Keratinocyte (primary cell): ENCODE data around the gene TECR.

Experiments used
- EZH2 ChIP-seq: IDR thresholded peaks from one replicate; pipeline ENCODE4 v1.6.1; 2012; ENCODE audit warnings: inconsistent platforms, mild to moderate bottlenecking, low read length, moderate library complexity
- TF ChIP-seq, protein P1 (sequence below), 3 experiments: IDR thresholded peaks in 1 of 3; conservative IDR thresholded peaks in 1 of 3; optimal IDR thresholded peaks in 1 of 3; 2 replicates in 2 of 3; 3 replicates in 1 of 3; pipeline versions ENCODE3 to v1.5.1; 2011; ENCODE audit warnings: low read length in 3 of 3, mild to moderate bottlenecking in 3 of 3, moderate library complexity in 2 of 3, control low read depth in 1 of 3, inconsistent platforms in 1 of 3; ENCODE audit not compliant: insufficient read depth in 2 of 3; ENCODE audit errors: extremely low read depth in 1 of 3

DNA sequence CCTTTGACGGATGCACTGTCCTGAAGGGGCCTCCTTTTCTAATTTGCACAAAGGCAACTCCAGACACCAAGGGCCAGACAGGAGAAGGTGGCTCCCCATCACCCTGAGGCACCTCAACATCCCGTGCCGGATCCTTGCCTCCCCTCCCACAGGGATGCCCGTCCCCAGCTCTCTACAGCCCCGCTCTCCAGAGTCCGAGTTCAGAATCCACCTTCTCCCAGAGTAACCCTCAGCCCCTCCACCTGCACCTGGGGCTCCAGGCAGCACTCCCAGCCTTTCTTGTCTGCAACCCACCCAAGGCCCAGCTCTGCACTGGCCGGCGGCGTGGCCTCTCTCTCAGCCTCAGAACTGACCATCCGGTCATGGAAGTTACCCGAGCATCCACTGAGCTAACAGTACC, 37.7 kb downstream of the TECR start:
- TF ChIP-seq, protein P1, sequence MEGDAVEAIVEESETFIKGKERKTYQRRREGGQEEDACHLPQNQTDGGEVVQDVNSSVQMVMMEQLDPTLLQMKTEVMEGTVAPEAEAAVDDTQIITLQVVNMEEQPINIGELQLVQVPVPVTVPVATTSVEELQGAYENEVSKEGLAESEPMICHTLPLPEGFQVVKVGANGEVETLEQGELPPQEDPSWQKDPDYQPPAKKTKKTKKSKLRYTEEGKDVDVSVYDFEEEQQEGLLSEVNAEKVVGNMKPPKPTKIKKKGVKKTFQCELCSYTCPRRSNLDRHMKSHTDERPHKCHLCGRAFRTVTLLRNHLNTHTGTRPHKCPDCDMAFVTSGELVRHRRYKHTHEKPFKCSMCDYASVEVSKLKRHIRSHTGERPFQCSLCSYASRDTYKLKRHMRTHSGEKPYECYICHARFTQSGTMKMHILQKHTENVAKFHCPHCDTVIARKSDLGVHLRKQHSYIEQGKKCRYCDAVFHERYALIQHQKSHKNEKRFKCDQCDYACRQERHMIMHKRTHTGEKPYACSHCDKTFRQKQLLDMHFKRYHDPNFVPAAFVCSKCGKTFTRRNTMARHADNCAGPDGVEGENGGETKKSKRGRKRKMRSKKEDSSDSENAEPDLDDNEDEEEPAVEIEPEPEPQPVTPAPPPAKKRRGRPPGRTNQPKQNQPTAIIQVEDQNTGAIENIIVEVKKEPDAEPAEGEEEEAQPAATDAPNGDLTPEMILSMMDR (optimal IDR thresholded peaks at IDR 0.05 in 1 of 3, IDR thresholded peaks at IDR 0.05 in 1 of 3, conservative IDR thresholded peaks at IDR 0.05 in 1 of 3; ENCODE audit: extremely low read depth in 1 of 3, insufficient read depth in 2 of 3, low read length in 3 of 3), result no peak
- TF ChIP-seq EZH2, result no peak
